Thyroid gland (tissue), 4 donors: ENCODE results near the gene SLC48A1.

Source experiments
- POLR2A ChIP-seq, 2 donors: fragments of 450-650 bp; IDR thresholded peaks; one replicate each; pipeline ENCODE4 v1.6.1; 2017; ENCODE audit warnings: antibody characterized with exemption in 2 of 2, mild to moderate bottlenecking in 2 of 2, moderate library complexity in 1 of 2
- TF ChIP-seq, protein P1 (sequence below), 6 experiments: fragments of 200-600 bp in 3 of 6; fragments of 450-650 bp in 3 of 6; sonication (generic) in 3 of 6; IDR thresholded peaks; one replicate each; pipeline ENCODE4 v1.5.1; 2016 to 2019; ENCODE audit warnings: antibody characterized with exemption in 6 of 6, mild to moderate bottlenecking in 2 of 6, inconsistent platforms in 1 of 6, moderate library complexity in 1 of 6

DNA sequence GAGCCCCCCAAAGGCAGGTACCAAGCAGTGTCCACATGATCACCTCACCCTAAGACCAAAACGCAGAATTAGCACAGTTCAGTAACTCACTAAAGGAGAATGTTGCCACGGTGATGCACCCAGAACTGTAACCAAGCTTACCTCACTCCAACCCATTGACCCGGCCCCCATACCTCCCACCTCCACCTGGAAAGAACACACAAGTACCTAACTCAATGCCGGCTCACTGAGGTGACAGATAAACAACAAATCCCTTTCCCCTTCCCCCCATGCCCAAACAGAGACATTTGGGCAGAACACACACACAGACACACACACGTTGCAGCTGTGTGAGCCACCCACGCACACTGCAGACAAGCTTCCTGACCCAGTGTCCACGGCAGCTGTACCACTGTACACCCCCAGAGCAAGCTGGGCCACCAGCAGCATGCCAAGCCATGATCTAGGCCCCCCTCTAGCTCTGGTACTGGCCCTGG, 15.6 kb upstream of the SLC48A1 start:
- TF ChIP-seq, protein P1, sequence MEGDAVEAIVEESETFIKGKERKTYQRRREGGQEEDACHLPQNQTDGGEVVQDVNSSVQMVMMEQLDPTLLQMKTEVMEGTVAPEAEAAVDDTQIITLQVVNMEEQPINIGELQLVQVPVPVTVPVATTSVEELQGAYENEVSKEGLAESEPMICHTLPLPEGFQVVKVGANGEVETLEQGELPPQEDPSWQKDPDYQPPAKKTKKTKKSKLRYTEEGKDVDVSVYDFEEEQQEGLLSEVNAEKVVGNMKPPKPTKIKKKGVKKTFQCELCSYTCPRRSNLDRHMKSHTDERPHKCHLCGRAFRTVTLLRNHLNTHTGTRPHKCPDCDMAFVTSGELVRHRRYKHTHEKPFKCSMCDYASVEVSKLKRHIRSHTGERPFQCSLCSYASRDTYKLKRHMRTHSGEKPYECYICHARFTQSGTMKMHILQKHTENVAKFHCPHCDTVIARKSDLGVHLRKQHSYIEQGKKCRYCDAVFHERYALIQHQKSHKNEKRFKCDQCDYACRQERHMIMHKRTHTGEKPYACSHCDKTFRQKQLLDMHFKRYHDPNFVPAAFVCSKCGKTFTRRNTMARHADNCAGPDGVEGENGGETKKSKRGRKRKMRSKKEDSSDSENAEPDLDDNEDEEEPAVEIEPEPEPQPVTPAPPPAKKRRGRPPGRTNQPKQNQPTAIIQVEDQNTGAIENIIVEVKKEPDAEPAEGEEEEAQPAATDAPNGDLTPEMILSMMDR (IDR thresholded peaks at IDR 0.05) = no peak
- peak; percentile 9 to 39 for TF ChIP-seq POLR2A (IDR thresholded peaks at IDR 0.05)
